Right lobe of liver (tissue), 6 donors: ENCODE results near the gene UGT1A4. TPM values are rescaled to one million over a fixed set of nuclear protein-coding genes. Genes with fewer than 3 reads are reported as not detected.

ENCODE experiments used
- ATAC-seq, 4 donors: fragments of 200-7000 bp; cut with Tn5 transposase; one replicate each; pipeline ENCODE4 v1.9.1; 2020; ENCODE audit warnings: mild to moderate bottlenecking in 4 of 4, moderate library complexity in 4 of 4
- DNase-seq, 3 donors: peaks; one replicate each; pipeline ENCODE4 v3.0.0-alpha.2; 2020
- H3K27ac ChIP-seq, 3 donors: fragments of 200-600 bp; one replicate each; pipeline ENCODE4 v1.8.0; 2022
- H3K27me3 ChIP-seq, 2 donors: fragments of 200-600 bp; one replicate each; pipeline ENCODE4 v1.8.0; 2022
- H3K36me3 ChIP-seq, 4 donors: fragments of 200-600 bp; sonication (generic) in 1 of 4; one replicate each; pipeline versions ENCODE4 v1.5.1 to v1.8.0; 2017 to 2022; ENCODE audit warnings: control low read depth in 1 of 4
- H3K4me1 ChIP-seq, 4 donors: fragments of 200-600 bp; sonication (generic) in 1 of 4; one replicate each; pipeline versions ENCODE4 v1.5.1 to v1.8.0; 2017 to 2022; ENCODE audit warnings: control low read depth in 1 of 4
- H3K4me3 ChIP-seq, 3 donors: fragments of 200-600 bp; one replicate each; pipeline ENCODE4 v1.8.0; 2022
- H3K9me3 ChIP-seq, 4 donors: fragments of 200-600 bp; sonication (generic) in 1 of 4; one replicate each; pipeline versions ENCODE4 v1.5.1 to v1.8.0; 2017 to 2022; ENCODE audit warnings: control low read depth in 1 of 4
- POLR2A ChIP-seq: fragments of 450-650 bp; IDR thresholded peaks from one replicate; pipeline ENCODE4 v1.6.1; 2017; ENCODE audit warnings: antibody characterized with exemption, mild to moderate bottlenecking
- WGBS: methylation state at CpG from one replicate; pipeline ENCODE4 v1.1.6; 2018; ENCODE audit warnings: low coverage, low lambda C conversion rate; ENCODE audit not compliant: insufficient coverage; ENCODE audit errors: missing lambda C conversion rate; 5-methylcytosine and 5-hydroxymethylcytosine counted together
- intact Hi-C, 2 donors: fragments of 100-400 bp; cut with DNase I; formaldehyde crosslinking; loops; one replicate each; pipeline versions ENCODE4 v1.11.2 to v1.14.1; 2022
- total RNA-seq, 6 experiments: library from RNA; depleted of rRNA in 2 of 6; stranded (reverse); fragments of >200 nt in 2 of 6; fragmentation: NEBNext Ultra II Directional in 3 of 6; extraction: Animal tissue kit (Norgen Biotek cat#: 25700) in 3 of 6; gene quantifications; one replicate each; pipeline versions ENCODE4 v1.1.0 to v1.2.4, GENCODE V29; 2016 to 2023
- TF ChIP-seq, protein P1 (sequence below), 4 donors: fragments of 200-600 bp in 3 of 4; fragments of 450-650 bp in 1 of 4; IDR thresholded peaks; one replicate each; pipeline versions ENCODE4 v1.5.1 to v1.8.0; 2016 to 2022; ENCODE audit warnings: antibody characterized with exemption in 4 of 4, mild to moderate bottlenecking in 2 of 4
- donor health status: DM: no; HTN: yes; CAD: no.
- donor health status: DM: no; HTN: no; CAD: no.
- donor health status: DM: no; HTN: no; CAD: no.
- donor health status: DM: no; HTN: yes; CAD: no.
- donor health status: DM: no; HTN: yes; CAD: no.

UGT1A4 gene
- total RNA-seq, 6 experiments from 2014 or later, result 98.7 to 1,011 (median 214) TPM

DNA sequence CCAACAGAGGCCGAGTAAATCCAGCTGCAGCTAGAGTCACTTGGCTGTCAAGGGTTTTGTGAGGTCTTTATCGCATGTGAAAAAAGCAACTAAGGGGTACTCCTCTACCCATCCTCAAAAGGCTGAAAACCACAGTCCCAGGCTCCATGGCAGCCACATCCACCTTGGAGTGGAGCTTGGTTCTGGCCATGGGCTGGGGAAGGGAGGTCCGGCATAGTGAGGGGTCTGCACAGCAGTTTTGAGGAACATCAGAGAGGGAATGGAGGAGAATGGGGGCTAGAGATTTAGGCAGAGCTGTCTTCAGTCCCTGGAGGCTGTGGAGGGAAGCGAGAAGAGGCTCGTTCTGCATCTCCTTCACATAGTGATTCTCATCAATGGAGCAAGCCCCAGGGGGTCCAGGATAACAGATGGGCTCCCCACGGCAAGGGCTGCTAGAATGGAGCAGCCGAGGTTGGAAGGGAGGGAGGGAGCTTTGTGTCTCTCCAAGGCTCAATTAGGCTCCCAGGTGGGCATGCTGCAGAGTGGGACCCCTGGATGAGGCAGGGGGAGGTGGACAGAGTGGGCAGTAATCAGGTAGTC, 80.6 kb downstream of the UGT1A4 start:
- intact Hi-C loops, result no loop called here
- TF ChIP-seq, protein P1, sequence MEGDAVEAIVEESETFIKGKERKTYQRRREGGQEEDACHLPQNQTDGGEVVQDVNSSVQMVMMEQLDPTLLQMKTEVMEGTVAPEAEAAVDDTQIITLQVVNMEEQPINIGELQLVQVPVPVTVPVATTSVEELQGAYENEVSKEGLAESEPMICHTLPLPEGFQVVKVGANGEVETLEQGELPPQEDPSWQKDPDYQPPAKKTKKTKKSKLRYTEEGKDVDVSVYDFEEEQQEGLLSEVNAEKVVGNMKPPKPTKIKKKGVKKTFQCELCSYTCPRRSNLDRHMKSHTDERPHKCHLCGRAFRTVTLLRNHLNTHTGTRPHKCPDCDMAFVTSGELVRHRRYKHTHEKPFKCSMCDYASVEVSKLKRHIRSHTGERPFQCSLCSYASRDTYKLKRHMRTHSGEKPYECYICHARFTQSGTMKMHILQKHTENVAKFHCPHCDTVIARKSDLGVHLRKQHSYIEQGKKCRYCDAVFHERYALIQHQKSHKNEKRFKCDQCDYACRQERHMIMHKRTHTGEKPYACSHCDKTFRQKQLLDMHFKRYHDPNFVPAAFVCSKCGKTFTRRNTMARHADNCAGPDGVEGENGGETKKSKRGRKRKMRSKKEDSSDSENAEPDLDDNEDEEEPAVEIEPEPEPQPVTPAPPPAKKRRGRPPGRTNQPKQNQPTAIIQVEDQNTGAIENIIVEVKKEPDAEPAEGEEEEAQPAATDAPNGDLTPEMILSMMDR (IDR thresholded peaks at IDR 0.05), result no peak
- no peak for TF ChIP-seq POLR2A
- no peak for ATAC-seq

DNA sequence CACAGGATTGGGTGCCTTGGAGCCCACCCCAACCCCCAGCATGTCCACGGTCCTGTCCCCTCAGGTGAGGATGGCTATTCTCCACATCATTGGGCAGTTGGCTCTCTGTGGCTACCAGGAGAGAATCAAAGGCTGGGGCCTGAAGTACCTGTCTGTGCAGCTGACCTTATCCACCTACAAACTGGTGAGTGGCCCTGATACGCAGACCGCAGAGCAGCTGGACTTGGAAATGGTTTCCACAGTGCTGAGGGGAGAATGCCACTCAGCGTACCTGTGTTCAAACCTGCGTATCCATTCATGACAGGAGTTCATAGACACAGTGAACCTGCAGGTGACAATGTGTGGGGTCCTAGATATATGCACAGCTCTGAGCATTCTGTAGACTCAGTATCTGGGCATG, 81.2 kb downstream of the UGT1A4 start:
- ATAC-seq, result no peak
- intact Hi-C loops, result no loop called here

More for the DNA sequence above, 80.6 kb downstream of the UGT1A4 start:
- no peak for DNase-seq
- H3K4me3 ChIP-seq, result no peak overlapping the region
- H3K27me3 ChIP-seq, result no peaks in the 10 kb centered on the region
- H3K27ac ChIP-seq, result no peak overlapping the region
- no peaks in the 10 kb centered on the region for H3K36me3 ChIP-seq
- WGBS, result 57% methylated on average over 6 of the region's 7 CpGs
- no peaks in the 10 kb centered on the region for H3K9me3 ChIP-seq
- H3K4me1 ChIP-seq, result no peaks in the 10 kb centered on the region

DNA sequence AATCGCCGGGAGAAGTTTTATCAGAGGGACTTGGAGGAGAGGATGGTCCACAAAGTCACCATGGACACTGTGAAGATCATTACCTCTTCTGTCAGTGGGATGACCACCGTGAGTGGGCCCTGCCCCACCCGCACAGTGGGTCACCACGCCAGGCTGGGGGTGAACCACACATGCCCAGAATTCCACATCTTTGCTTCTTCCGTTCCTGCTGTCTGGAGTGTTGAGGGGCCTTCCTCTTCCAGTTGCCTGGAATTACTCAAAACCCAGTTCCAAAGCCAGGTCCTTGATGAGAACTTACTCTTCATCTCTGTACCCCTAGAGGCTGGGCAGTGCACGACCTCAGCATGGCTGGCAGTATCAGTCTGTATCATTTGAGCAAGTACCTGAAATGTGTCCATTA, 81.7 kb downstream of the UGT1A4 start:
- Histone ChIP-seq H3K27me3 (no peaks in the 10 kb centered on the region), H3K4me1 (no peaks in the 10 kb centered on the region), H3K36me3 (no peaks in the 10 kb centered on the region), H3K27ac (no peak overlapping the region), H3K4me3 (no peak overlapping the region), H3K9me3 (no peaks in the 10 kb centered on the region)
- TF ChIP-seq POLR2A, result no peak
- TF ChIP-seq, protein P1 (IDR thresholded peaks at IDR 0.05), result no peak
- DNase-seq, result no peak
- no peak for ATAC-seq
- intact Hi-C loops, result no loop called here
- 75% methylated on average over 1 of the region's 7 CpGs for WGBS

More for the DNA sequence above, 81.2 kb downstream of the UGT1A4 start:
- H3K27ac ChIP-seq, result no peak overlapping the region
- DNase-seq, result no peak
- TF ChIP-seq, protein P1 (IDR thresholded peaks at IDR 0.05), result no peak
- no peak for TF ChIP-seq POLR2A
- no peak overlapping the region for H3K4me3 ChIP-seq
- no peaks in the 10 kb centered on the region for H3K4me1 ChIP-seq
- H3K36me3 ChIP-seq, result no peaks in the 10 kb centered on the region
- H3K27me3 ChIP-seq, result no peaks in the 10 kb centered on the region
- no peaks in the 10 kb centered on the region for H3K9me3 ChIP-seq
- no CpG with 5 or more reads among the region's 5 CpGs for WGBS

DNA sequence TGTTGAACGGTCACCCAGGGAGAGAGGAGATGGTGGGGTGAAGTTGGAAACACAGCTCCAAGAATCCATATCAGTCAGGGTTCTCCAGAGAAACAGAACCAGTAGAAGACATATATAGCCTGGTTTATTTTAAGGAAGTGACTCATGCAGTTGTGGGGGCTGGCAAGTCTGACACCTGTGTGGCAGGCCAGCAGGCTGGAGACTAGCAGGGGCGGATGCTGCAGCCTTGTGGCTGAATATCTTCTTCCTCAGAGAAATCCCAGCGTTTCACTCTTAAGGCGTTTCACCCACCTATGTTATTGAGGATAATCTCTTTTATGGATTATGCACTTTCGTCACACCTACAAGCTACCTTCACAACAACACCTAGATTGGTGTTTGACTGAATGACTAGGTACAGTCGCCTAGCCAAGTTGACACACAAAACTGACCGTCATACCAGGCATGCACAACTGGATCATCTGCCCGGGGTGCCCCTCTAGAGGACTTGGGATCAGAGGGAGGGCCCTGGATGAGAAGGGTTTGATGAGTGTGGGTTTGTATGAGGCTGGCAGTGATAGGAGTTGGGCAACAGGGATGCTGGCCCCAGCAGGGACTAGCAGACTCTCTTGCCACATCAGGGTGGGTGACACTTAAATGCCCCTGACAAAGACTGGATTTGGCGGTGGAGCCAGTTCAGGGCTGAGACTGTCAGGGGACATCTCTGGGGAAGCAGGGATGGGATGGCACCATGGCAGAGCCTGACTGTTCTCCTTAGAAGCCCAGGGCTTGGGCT, 83.0 kb downstream of the UGT1A4 start:
- H3K9me3 ChIP-seq, result no peaks in the 10 kb centered on the region
- intact Hi-C loops, result no loop called here
- no peak overlapping the region for H3K27ac ChIP-seq
- TF ChIP-seq, protein P1 (IDR thresholded peaks at IDR 0.05), result no peak
- TF ChIP-seq POLR2A, result no peak
- H3K4me1 ChIP-seq, result no peaks in the 10 kb centered on the region
- H3K27me3 ChIP-seq, result no peaks in the 10 kb centered on the region
- no peaks in the 10 kb centered on the region for H3K36me3 ChIP-seq
- DNase-seq, result no peak
- 74% methylated on average over 7 of the region's 9 CpGs for WGBS
- H3K4me3 ChIP-seq, result no peak overlapping the region
- no peak for ATAC-seq
